Measurements from ENCODE around the gene KLHDC7A.

Gene KLHDC7A

DNA sequence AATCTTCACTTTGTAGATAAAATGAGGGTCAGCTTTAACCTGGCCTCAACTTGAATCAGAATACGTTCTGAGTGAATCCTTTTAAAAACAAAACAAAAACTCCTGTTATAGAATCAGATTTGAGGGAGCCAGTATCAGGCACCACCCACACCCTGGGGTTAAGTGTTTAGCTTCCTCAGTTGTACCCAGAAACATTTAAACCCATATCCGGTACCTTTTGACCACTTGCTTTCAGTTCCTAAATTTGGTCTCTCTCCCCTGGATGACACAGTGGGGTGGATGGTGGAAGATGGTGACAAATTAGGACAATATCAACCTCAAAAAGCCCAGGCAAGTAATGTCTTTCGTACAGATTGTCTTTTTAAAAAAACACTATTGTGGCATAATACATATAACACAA, 10.4 kb downstream of the KLHDC7A start:
- Histone ChIP-seq H3K9ac (ENCODE audit: low read depth, low read length) (no peak overlapping the region), H3K4me1 (ENCODE audit: insufficient read depth, low read length) (peaks cover 9% of the 10 kb centered on the region; the same call in 1 of the 2 replicates), H3K27me3 (ENCODE audit: insufficient read depth, low read length) (no peaks in the 10 kb centered on the region), H3K27ac (ENCODE audit: low read length) (no peak overlapping the region), H3K36me3 (ENCODE audit: insufficient read depth, low read depth, low read length) (no peaks in the 10 kb centered on the region), H3K4me3 (ENCODE audit: low read length) (no peak overlapping the region), H3K9me3 (ENCODE audit: insufficient read depth, low read depth, low read length) (peaks cover 10% of the 10 kb centered on the region; the same call in 1 of the 2 replicates)

DNA sequence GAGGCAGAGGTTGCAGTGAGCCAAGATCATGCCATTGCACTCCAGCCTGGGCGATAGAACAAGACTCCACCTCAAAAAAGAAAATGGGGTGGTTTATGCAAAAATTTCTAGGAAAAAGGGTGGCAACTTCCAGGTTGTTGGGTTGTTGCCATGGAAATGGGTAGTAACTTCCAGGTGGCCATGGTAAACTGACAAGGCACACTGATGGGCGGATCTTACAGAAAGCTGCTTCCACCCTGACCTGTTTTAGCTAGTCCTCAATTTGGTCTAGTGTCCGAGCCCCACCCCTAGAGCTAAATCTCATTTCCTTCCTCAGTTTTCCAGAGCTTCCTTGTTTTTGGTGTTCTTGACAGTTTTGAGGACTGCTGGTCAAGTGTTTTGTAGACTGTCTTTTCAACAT, 13.6 kb downstream of the KLHDC7A start:
- no peak overlapping the region for H3K27ac ChIP-seq (ENCODE audit: low read length)
- H3K4me3 ChIP-seq (ENCODE audit: low read length): no peak overlapping the region
- no peaks in the 10 kb centered on the region for H3K36me3 ChIP-seq (ENCODE audit: insufficient read depth, low read depth, low read length)
- no peak overlapping the region for H3K9ac ChIP-seq (ENCODE audit: low read depth, low read length)
- H3K9me3 ChIP-seq (ENCODE audit: insufficient read depth, low read depth, low read length): peaks cover 10% of the 10 kb centered on the region; the same call in 1 of the 2 replicates
- H3K4me1 ChIP-seq (ENCODE audit: insufficient read depth, low read length): no peaks in the 10 kb centered on the region
- no peaks in the 10 kb centered on the region for H3K27me3 ChIP-seq (ENCODE audit: insufficient read depth, low read length)

DNA sequence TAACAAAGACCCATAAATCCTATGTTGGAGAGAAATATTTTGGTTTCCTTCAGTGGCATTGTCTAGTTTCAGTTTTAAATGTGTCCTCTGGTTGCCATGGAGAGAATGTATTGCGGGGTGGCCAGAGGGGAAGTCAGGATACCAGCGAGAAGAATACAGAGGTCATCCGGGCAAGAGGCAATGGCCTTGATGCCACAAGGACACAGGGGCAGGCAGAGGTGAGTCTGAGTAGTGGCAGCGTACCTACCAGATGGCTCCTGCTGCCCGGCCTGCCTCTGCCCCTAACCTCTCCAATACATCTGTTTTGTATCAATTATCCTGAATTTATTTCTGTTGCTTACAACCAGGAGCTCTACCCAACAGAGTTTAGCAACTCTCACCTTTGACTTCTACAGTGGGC, 14.9 kb downstream of the KLHDC7A start:
- H3K9me3 ChIP-seq (ENCODE audit: insufficient read depth, low read depth, low read length): peaks cover 7% of the 10 kb centered on the region; the same call in 1 of the 2 replicates

DNA sequence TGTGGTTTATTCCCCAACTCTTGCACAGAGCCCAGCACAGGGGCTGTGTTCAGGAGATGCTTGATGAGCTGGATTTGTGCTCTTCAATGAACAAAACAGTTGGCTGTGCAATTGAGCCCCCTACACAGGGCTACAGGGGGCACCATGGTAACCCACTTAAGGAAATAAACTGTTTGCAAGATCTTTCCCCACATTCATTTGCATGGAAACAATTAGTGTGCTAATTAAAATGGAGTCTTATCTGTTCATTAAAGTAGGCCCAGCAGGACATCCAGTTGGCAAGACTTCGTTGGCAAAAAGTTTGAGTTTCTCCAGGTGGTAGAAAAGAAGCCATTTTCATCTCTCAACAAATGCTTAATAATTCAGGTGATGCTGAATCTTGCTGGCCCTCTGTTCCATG, 15.3 kb downstream of the KLHDC7A start:
- Histone ChIP-seq H3K27me3 (ENCODE audit: insufficient read depth, low read length) (no peaks in the 10 kb centered on the region), H3K4me1 (ENCODE audit: insufficient read depth, low read length) (no peaks in the 10 kb centered on the region), H3K27ac (ENCODE audit: low read length) (no peak overlapping the region), H3K9me3 (ENCODE audit: insufficient read depth, low read depth, low read length) (peaks cover 7% of the 10 kb centered on the region; the same call in 1 of the 2 replicates), H3K36me3 (ENCODE audit: insufficient read depth, low read depth, low read length) (no peaks in the 10 kb centered on the region), H3K4me3 (ENCODE audit: low read length) (no peak overlapping the region), H3K9ac (ENCODE audit: low read depth, low read length) (no peak overlapping the region)

More for the DNA sequence above, 14.9 kb downstream of the KLHDC7A start:
- Histone ChIP-seq H3K27me3 (ENCODE audit: insufficient read depth, low read length) (no peaks in the 10 kb centered on the region), H3K9ac (ENCODE audit: low read depth, low read length) (no peak overlapping the region), H3K27ac (ENCODE audit: low read length) (no peak overlapping the region), H3K36me3 (ENCODE audit: insufficient read depth, low read depth, low read length) (no peaks in the 10 kb centered on the region), H3K4me3 (ENCODE audit: low read length) (no peak overlapping the region), H3K4me1 (ENCODE audit: insufficient read depth, low read length) (no peaks in the 10 kb centered on the region)

DNA sequence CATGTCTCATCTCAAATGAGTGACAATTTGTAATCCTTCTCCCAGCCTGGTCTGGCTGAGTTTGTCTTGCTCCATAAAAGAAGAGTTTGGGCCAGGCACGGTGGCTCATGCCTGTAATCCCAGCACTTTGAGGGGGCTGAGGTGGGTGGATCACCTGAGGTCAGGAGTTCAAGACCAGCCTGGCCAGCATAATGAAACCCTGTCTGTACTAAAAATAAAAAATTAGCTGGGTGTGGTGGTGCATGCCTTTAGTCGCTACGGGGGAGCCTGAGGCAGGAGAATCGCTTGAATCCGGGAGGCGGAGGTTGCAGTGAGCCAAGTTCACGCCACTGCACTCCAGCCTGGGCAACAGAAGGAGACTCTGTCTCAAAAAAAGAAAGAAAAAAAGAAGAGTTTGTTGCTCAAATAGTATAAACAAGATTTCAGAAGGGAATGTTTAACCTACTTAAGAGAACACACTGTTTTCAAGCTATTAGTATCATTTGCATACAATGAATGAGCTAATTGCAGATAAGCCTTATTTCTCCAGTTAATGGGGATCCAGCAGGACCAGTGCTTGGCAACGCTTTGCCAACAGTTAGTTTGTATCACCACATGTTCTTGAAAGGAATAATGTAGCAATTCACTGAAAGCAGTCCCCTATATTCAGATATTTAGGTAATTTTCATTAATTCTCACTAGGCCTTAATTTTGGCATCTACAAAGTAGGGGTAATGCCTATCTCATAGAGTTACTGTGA, 15.9 kb downstream of the KLHDC7A start:
- Histone ChIP-seq H3K4me1 (ENCODE audit: insufficient read depth, low read length) (no peaks in the 10 kb centered on the region), H3K36me3 (ENCODE audit: insufficient read depth, low read depth, low read length) (no peaks in the 10 kb centered on the region), H3K9me3 (ENCODE audit: insufficient read depth, low read depth, low read length) (peaks cover 7% of the 10 kb centered on the region; the same call in 1 of the 2 replicates), H3K4me3 (ENCODE audit: low read length) (no peak overlapping the region), H3K27me3 (ENCODE audit: insufficient read depth, low read length) (no peaks in the 10 kb centered on the region), H3K9ac (ENCODE audit: low read depth, low read length) (no peak overlapping the region), H3K27ac (ENCODE audit: low read length) (no peak overlapping the region)

DNA sequence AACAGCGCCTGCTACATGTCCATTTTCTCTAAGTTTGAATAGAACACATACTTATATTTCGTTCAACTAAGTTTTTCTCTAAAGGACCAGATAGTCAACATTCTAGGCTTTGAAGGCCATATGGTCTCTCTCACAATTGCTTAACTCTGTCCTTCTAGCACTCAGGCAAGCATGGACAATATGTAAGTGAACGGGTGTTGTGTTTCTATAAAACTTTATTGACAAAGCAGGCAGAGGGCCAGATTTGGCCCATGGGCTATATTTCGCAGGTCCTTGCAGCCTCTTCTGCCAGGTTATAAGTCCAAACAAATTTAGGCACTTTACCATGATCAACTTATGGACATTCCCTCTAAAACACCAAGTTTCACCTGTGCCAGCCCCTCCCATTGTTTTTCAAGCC, 21.1 kb downstream of the KLHDC7A start:
- no peaks in the 10 kb centered on the region for H3K4me1 ChIP-seq (ENCODE audit: insufficient read depth, low read length)
- H3K9me3 ChIP-seq (ENCODE audit: insufficient read depth, low read depth, low read length): no peaks in the 10 kb centered on the region
- no peaks in the 10 kb centered on the region for H3K36me3 ChIP-seq (ENCODE audit: insufficient read depth, low read depth, low read length)
- no peak overlapping the region for H3K27ac ChIP-seq (ENCODE audit: low read length)
- no peak overlapping the region for H3K9ac ChIP-seq (ENCODE audit: low read depth, low read length)
- no peaks in the 10 kb centered on the region for H3K27me3 ChIP-seq (ENCODE audit: insufficient read depth, low read length)
- no peak overlapping the region for H3K4me3 ChIP-seq (ENCODE audit: low read length)

DNA sequence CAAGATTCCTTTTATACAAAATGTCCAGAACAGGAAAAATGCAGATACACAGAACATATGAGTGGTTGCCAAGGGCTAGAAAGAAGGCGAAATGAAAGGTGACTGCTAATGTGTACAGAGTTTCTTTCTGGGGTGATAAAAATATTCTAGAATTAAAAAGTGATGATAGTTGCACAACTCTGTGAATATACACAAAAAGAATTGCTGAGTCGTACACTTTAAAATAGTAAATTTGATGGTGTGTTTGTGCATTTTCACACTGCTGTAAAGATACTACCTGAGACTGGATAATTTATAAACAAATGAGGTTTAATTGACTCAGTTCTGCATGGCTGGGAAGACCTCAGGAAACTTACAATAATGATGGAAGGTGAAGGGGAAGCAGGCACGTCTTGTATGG, 23.9 kb downstream of the KLHDC7A start:
- Histone ChIP-seq H3K9ac (ENCODE audit: low read depth, low read length) (no peak overlapping the region), H3K27ac (ENCODE audit: low read length) (no peak overlapping the region), H3K4me1 (ENCODE audit: insufficient read depth, low read length) (no peaks in the 10 kb centered on the region), H3K4me3 (ENCODE audit: low read length) (no peak overlapping the region), H3K36me3 (ENCODE audit: insufficient read depth, low read depth, low read length) (no peaks in the 10 kb centered on the region), H3K9me3 (ENCODE audit: insufficient read depth, low read depth, low read length) (no peaks in the 10 kb centered on the region), H3K27me3 (ENCODE audit: insufficient read depth, low read length) (no peaks in the 10 kb centered on the region)

DNA sequence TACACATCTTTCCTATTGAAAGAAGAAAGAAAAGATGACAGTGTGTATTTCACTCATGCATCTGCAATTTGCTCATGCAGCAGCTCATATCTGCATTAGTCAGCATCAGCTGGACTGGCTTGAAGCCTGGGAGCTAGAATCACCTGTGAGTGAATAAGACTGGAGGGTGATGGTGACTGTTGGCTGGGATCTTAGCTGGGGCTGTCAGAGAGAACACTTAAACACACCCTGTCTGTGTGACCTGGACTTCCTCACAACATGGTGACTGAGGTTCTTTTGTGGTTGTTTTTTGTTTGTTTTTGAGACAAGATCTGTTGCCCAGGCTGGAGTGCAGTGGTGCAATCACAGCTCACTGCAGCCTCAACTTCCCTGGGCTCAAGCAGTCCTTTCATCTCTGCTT, 24.9 kb downstream of the KLHDC7A start:
- no peaks in the 10 kb centered on the region for H3K4me1 ChIP-seq (ENCODE audit: insufficient read depth, low read length)
- H3K9ac ChIP-seq (ENCODE audit: low read depth, low read length): no peak overlapping the region
- no peaks in the 10 kb centered on the region for H3K9me3 ChIP-seq (ENCODE audit: insufficient read depth, low read depth, low read length)
- H3K27me3 ChIP-seq (ENCODE audit: insufficient read depth, low read length): no peaks in the 10 kb centered on the region
- H3K27ac ChIP-seq (ENCODE audit: low read length): no peak overlapping the region
- H3K36me3 ChIP-seq (ENCODE audit: insufficient read depth, low read depth, low read length): no peaks in the 10 kb centered on the region
- H3K4me3 ChIP-seq (ENCODE audit: low read length): no peak overlapping the region

DNA sequence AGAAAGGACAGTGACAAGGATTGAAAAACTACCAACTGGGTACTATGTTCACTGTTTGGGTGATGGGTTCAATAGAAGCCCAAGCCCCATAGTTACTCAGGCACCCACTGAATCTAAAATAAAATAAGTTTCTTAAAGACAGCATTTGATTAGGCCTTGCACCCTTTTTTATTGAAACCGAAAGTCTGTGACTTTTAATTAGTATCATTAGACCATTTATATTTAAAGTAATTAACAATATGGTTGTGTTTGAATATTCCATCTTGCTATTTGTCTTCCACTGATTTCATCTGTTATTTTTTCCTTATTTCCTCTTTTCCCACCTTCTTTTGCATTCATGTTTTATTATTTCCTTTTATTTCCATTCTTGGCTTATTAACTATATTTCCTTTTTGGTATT, 27.4 kb downstream of the KLHDC7A start:
- H3K27ac ChIP-seq (ENCODE audit: low read length): no peak overlapping the region
- no peaks in the 10 kb centered on the region for H3K9me3 ChIP-seq (ENCODE audit: insufficient read depth, low read depth, low read length)
- no peak overlapping the region for H3K4me3 ChIP-seq (ENCODE audit: low read length)
- no peaks in the 10 kb centered on the region for H3K4me1 ChIP-seq (ENCODE audit: insufficient read depth, low read length)
- no peak overlapping the region for H3K9ac ChIP-seq (ENCODE audit: low read depth, low read length)
- H3K36me3 ChIP-seq (ENCODE audit: insufficient read depth, low read depth, low read length): no peaks in the 10 kb centered on the region
- no peaks in the 10 kb centered on the region for H3K27me3 ChIP-seq (ENCODE audit: insufficient read depth, low read length)

DNA sequence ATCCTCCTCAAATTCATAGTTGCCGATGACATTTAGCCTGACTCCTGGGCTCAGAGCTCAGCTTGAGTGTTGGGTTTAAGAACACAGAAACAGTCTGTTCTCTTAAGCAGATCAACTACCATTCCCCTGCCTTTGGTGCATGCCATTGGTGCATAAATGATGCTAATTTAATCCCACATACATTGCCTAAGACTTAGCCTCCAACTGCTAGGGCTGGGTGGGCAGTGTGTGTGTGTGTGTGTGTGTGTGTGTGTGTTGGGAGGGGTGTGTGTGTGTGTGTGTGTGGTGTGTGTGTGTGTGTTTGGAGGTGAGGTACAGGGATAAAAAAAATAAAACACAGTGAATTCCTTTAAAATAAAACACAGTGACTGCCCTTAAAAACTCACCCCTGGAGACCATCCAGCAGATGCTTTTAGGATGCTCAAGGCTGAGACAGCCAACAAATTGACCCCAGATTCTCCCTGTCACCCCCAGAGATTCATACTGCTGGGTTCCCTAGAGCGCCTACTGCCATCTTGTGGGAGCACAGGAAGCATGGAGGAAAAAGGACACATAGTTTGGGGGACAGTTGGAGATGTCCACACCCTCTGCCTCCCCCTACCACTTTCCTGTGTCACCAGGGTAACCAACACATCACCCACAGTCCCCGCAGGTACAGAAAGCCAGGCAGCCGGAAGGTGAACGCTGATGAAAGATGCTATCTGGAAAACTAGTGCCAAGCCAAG, 30.6 kb downstream of the KLHDC7A start:
- Histone ChIP-seq H3K36me3 (ENCODE audit: insufficient read depth, low read depth, low read length) (no peaks in the 10 kb centered on the region), H3K4me1 (ENCODE audit: insufficient read depth, low read length) (no peaks in the 10 kb centered on the region), H3K27ac (ENCODE audit: low read length) (no peak overlapping the region), H3K27me3 (ENCODE audit: insufficient read depth, low read length) (no peaks in the 10 kb centered on the region), H3K4me3 (ENCODE audit: low read length) (no peak overlapping the region), H3K9me3 (ENCODE audit: insufficient read depth, low read depth, low read length) (peaks cover 5% of the 10 kb centered on the region; the same call in 1 of the 2 replicates), H3K9ac (ENCODE audit: low read depth, low read length) (no peak overlapping the region)

DNA sequence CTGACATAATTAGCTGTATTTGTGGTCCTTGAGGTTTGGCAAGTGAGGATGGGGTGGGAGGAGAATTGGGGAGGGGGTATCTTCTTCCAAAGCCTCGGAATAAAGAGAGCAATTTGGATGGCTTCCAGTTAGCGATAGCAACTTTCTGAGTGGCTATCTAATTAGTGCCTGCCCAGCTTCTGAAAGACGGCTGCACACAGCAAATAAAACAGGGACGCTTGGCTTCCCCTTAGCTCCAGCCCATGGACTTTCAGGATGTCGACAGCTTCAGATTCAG, 31.1 kb downstream of the KLHDC7A start:
- no peak overlapping the region for H3K27ac ChIP-seq (ENCODE audit: low read length)
- H3K4me1 ChIP-seq (ENCODE audit: insufficient read depth, low read length): no peaks in the 10 kb centered on the region
- peaks cover 8% of the 10 kb centered on the region; the same call in 1 of the 2 replicates for H3K9me3 ChIP-seq (ENCODE audit: insufficient read depth, low read depth, low read length)
- no peaks in the 10 kb centered on the region for H3K27me3 ChIP-seq (ENCODE audit: insufficient read depth, low read length)
- no peak overlapping the region for H3K4me3 ChIP-seq (ENCODE audit: low read length)
- H3K9ac ChIP-seq (ENCODE audit: low read depth, low read length): no peak overlapping the region
- H3K36me3 ChIP-seq (ENCODE audit: insufficient read depth, low read depth, low read length): no peaks in the 10 kb centered on the region

DNA sequence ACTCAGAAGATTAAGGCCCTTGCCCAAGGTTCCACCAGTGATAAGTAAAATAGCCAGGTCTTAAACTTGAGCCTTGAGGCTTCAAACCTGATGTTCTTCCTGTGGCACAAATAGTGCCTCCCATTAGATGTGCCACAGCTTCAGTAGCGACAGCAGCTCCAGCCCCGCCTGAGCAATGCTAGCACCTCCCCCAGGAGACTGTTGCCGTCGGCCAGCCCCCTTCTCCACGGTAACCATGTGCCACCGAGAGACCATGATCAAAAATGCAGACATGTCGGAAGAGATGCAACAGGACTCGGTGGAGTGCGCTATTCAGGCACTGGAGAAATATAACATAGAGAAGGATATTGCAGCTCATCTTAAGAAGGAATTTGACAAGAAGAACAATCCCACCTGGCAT, 32.2 kb downstream of the KLHDC7A start:
- Histone ChIP-seq H3K36me3 (ENCODE audit: insufficient read depth, low read depth, low read length) (no peaks in the 10 kb centered on the region), H3K27me3 (ENCODE audit: insufficient read depth, low read length) (no peaks in the 10 kb centered on the region), H3K9me3 (ENCODE audit: insufficient read depth, low read depth, low read length) (peaks cover 13% of the 10 kb centered on the region), H3K9ac (ENCODE audit: low read depth, low read length) (no peak overlapping the region), H3K4me1 (ENCODE audit: insufficient read depth, low read length) (no peaks in the 10 kb centered on the region), H3K27ac (ENCODE audit: low read length) (no peak overlapping the region), H3K4me3 (ENCODE audit: low read length) (no peak overlapping the region)

Data from iPS-20b (cell line).